GM23338 (cell line): Measurements from ENCODE around the gene PPIF. TPM values are rescaled to one million over a fixed set of nuclear protein-coding genes. Genes with fewer than 3 reads are reported as not detected.

Experiments used
- ATAC-seq: fragments of 200-7000 bp; cut with Tn5 transposase; 3 replicates; pipeline ENCODE4 v1.9.1; 2020
- DNase-seq: peaks from one replicate; pipeline ENCODE4 v3.0.0-alpha.2; 2015; ENCODE audit warnings: low spot score
- H2AFZ ChIP-seq: fragments of 200-600 bp; sonication (generic); 2 replicates; pipeline ENCODE4 v1.8.0; 2016; ENCODE audit warnings: antibody characterized with exemption, mild to moderate bottlenecking, moderate library complexity
- H3F3A ChIP-seq: fragments of 200-600 bp; sonication (generic); replicated peaks from 2 replicates; pipeline ENCODE4 v1.8.0; 2017; ENCODE audit warnings: antibody characterized with exemption, mixed run types, low read depth
- H3K27ac ChIP-seq: fragments of 200-600 bp; sonication (generic); 2 replicates; pipeline ENCODE4 v1.6.1; 2016; ENCODE audit warnings: low read depth
- H3K27me3 ChIP-seq: fragments of 200-600 bp; sonication (generic); 2 replicates; pipeline ENCODE4 v1.8.0; 2016; ENCODE audit warnings: mild to moderate bottlenecking, mixed run types, moderate library complexity; ENCODE audit not compliant: insufficient read depth
- H3K36me3 ChIP-seq: fragments of 200-600 bp; sonication (generic); 2 replicates; pipeline ENCODE4 v1.8.0; 2016; ENCODE audit warnings: mild to moderate bottlenecking; ENCODE audit not compliant: insufficient read depth
- H3K4me1 ChIP-seq: fragments of 200-600 bp; sonication (generic); 2 replicates; pipeline ENCODE4 v1.8.0; 2016; ENCODE audit warnings: mild to moderate bottlenecking, moderate library complexity; ENCODE audit not compliant: insufficient read depth
- H3K4me2 ChIP-seq: fragments of 200-600 bp; sonication (generic); 2 replicates; pipeline ENCODE4 v1.7.1; 2017; ENCODE audit warnings: mixed run types
- H3K4me3 ChIP-seq: fragments of 200-600 bp; sonication (generic); 2 replicates; pipeline ENCODE4 v1.6.1; 2016; ENCODE audit warnings: mixed run types
- H3K79me2 ChIP-seq: fragments of 200-600 bp; sonication (generic); replicated peaks from 2 replicates; pipeline ENCODE4 v1.8.0; 2017; ENCODE audit warnings: mild to moderate bottlenecking; ENCODE audit not compliant: insufficient read depth
- H3K9me2 ChIP-seq: fragments of 200-600 bp; sonication (generic); 2 replicates; pipeline ENCODE4 v1.8.0; 2017; ENCODE audit not compliant: insufficient read depth
- H4K20me1 ChIP-seq: fragments of 200-600 bp; sonication (generic); replicated peaks from 2 replicates; pipeline ENCODE4 v1.8.0; 2017; ENCODE audit warnings: mild to moderate bottlenecking; ENCODE audit not compliant: insufficient read depth
- H3K27ac Mint-ChIP-seq: 2 replicates; pipeline ENCODE4 v1.8.0; 2020; ENCODE audit warnings: inconsistent platforms, mild to moderate bottlenecking, moderate library complexity, mixed read lengths
- H3K27me3 Mint-ChIP-seq: 3 replicates; pipeline ENCODE4 v1.8.0; 2022; ENCODE audit warnings: low read depth, mild to moderate bottlenecking, moderate library complexity, mixed read lengths, inconsistent platforms; ENCODE audit not compliant: insufficient read depth, poor library complexity
- H3K36me3 Mint-ChIP-seq: 3 replicates; pipeline ENCODE4 v1.8.0; 2021; ENCODE audit warnings: low read depth, mild to moderate bottlenecking, inconsistent platforms, moderate library complexity, mixed read lengths
- H3K4me1 Mint-ChIP-seq: 3 replicates; pipeline ENCODE4 v1.8.0; 2020; ENCODE audit warnings: mild to moderate bottlenecking, inconsistent platforms, mixed read lengths
- H3K4me3 Mint-ChIP-seq: 3 replicates; pipeline ENCODE4 v1.8.0; 2021; ENCODE audit warnings: moderate library complexity, mild to moderate bottlenecking, inconsistent platforms, mixed read lengths
- H3K9me3 Mint-ChIP-seq: 3 replicates; pipeline ENCODE4 v1.8.0; 2020; ENCODE audit warnings: moderate library complexity, mild to moderate bottlenecking, inconsistent platforms, mixed read lengths
- CREB1 ChIP-seq: fragments of 250-450 bp; sonication (Bioruptor Pico); IDR thresholded peaks from 2 replicates; pipeline ENCODE4 v1.5.0; 2020; ENCODE audit warnings: low read depth, mild to moderate bottlenecking, moderate library complexity
- CTCF ChIP-seq, 2 experiments: fragments of 200-600 bp in 1 of 2; sonication (generic) in 1 of 2; conservative IDR thresholded peaks; 2 replicates each; pipeline versions ENCODE4 v1.5.1 to v1.6.1; 2016 to 2017; ENCODE audit warnings: antibody characterized with exemption in 2 of 2, low read depth in 2 of 2, mild to moderate bottlenecking in 2 of 2, moderate library complexity in 1 of 2
- ETS1 ChIP-seq: IDR thresholded peaks from 2 replicates; pipeline ENCODE4 v1.6.1; 2016; ENCODE audit warnings: antibody characterized with exemption
- EZH2 ChIP-seq: fragments of 200-600 bp; sonication (generic); IDR thresholded peaks from one replicate; pipeline ENCODE4 v1.8.0; 2017; ENCODE audit warnings: antibody characterized with exemption, mild to moderate bottlenecking, low read depth; ENCODE audit not compliant: unreplicated experiment
- EZH2phosphoT487 ChIP-seq: fragments of 200-600 bp; sonication (generic); IDR thresholded peaks from one replicate; pipeline ENCODE4 v1.8.1; 2018; ENCODE audit warnings: antibody characterized with exemption; ENCODE audit not compliant: unreplicated experiment
- JUNB ChIP-seq: IDR thresholded peaks from one replicate; pipeline ENCODE4 v1.6.1; 2016; ENCODE audit warnings: antibody characterized with exemption; ENCODE audit not compliant: unreplicated experiment
- NANOG ChIP-seq: IDR thresholded peaks from 2 replicates; pipeline ENCODE4 v1.6.1; 2016; ENCODE audit warnings: antibody characterized with exemption, borderline replicate concordance
- POLR2AphosphoS5 ChIP-seq: IDR thresholded peaks from 2 replicates; pipeline ENCODE4 v1.6.1; 2016; ENCODE audit warnings: antibody characterized with exemption, low read depth
- REST ChIP-seq: IDR thresholded peaks from one replicate; pipeline ENCODE4 v1.6.1; 2018; ENCODE audit warnings: antibody characterized with exemption; ENCODE audit not compliant: unreplicated experiment
- STAT1 ChIP-seq: IDR thresholded peaks from one replicate; pipeline ENCODE4 v1.6.1; 2016; ENCODE audit warnings: antibody characterized with exemption; ENCODE audit not compliant: unreplicated experiment
- ZNF114 ChIP-seq: fragments of 250-450 bp; sonication (Bioruptor Pico); IDR thresholded peaks from 2 replicates; pipeline ENCODE4 v1.5.0; 2020; ENCODE audit warnings: mild to moderate bottlenecking, moderate library complexity
- ZNF331 ChIP-seq: fragments of 250-450 bp; sonication (Bioruptor Pico); IDR thresholded peaks from 2 replicates; pipeline ENCODE4 v1.5.0; 2020; ENCODE audit warnings: low read depth, mild to moderate bottlenecking, moderate library complexity
- ZNF462 ChIP-seq: fragments of 250-450 bp; sonication (Bioruptor Pico); IDR thresholded peaks from 2 replicates; pipeline ENCODE4 v1.5.0; 2020; ENCODE audit warnings: mild to moderate bottlenecking, moderate library complexity
- polyA plus RNA-seq: library from polyadenylated mRNA; unstranded; fragments of >200 nt; fragmentation: Nextera tagmentation; extraction: Ambion mirVana; gene quantifications from 2 replicates; pipeline ENCODE4 v1.2.1, GENCODE V29; 2016
- total RNA-seq: library from RNA; depleted of rRNA; stranded (reverse); fragments of >200 nt; shearing (Covaris generic); gene quantifications from 2 replicates; pipeline ENCODE4 v1.2.3, GENCODE V29; 2014

PPIF gene
- total and polyA plus RNA-seq, 2 experiments from 2014 or later = 32.1 to 43.6 TPM

GRCh38 chr10:79313320-79313719, 33.9 kb upstream of the PPIF start:
- Mint-ChIP-seq H3K27me3 (peaks cover 32% of the 10 kb centered on the region), H3K9me3 (no peaks in the 10 kb centered on the region), H3K27ac (no peak overlapping the region), H3K4me3 (no peak overlapping the region), H3K36me3 (peaks cover 9% of the 10 kb centered on the region; the same call in 2 of the 3 replicates), H3K4me1 (peaks cover 30% of the 10 kb centered on the region)
- H3K4me3 ChIP-seq = no peak overlapping the region
- H3K4me2 ChIP-seq = no peak overlapping the region
- H3K36me3 ChIP-seq = no peaks in the 10 kb centered on the region
- no peaks in the 10 kb centered on the region for H4K20me1 ChIP-seq
- no peak overlapping the region for H3K27ac ChIP-seq
- ATAC-seq = no peak
- TF ChIP-seq ETS1 (no peak), CTCF (conservative IDR thresholded peaks at IDR 0.05; ENCODE audit: low read depth in 2 of 2) (no peak), POLR2AphosphoS5 (no peak), CREB1 (CRISPR knock-in tag) (no peak), REST (no peak), EZH2phosphoT487 (no peak), NANOG (no peak), ZNF462 (CRISPR knock-in tag) (no peak), EZH2 (no peak), STAT1 (no peak), JUNB (no peak), ZNF331 (CRISPR knock-in tag) (no peak), ZNF114 (CRISPR knock-in tag) (no peak)
- H3K27me3 ChIP-seq = no peaks in the 10 kb centered on the region
- no peak for DNase-seq
- no peaks in the 10 kb centered on the region for H3K9me2 ChIP-seq
- H2AFZ ChIP-seq = no peak overlapping the region
- H3K79me2 ChIP-seq = no peaks in the 10 kb centered on the region
- H3F3A ChIP-seq = no peaks in the 10 kb centered on the region
- H3K4me1 ChIP-seq = peaks cover 14% of the 10 kb centered on the region
